Ascending aorta (tissue), 2 donors: ENCODE measurements around the gene CFAP20DC. TPM values are rescaled to one million over a fixed set of nuclear protein-coding genes. Genes with fewer than 3 reads are reported as not detected.
"Not testable (repeated sequence)": the region's sequence is repeated elsewhere in the genome, so short reads cannot be mapped to it uniquely, and the experiment has no call there.

Experiments used
- DNase-seq, 2 donors: peaks; one replicate each; pipeline ENCODE4 v3.0.0-alpha.2; 2019; ENCODE audit warnings: low spot score in 2 of 2
- H3K27ac ChIP-seq, 2 donors: fragments of 200-600 bp; sonication (generic); one replicate each; pipeline ENCODE4 v1.5.1; 2016 to 2017; ENCODE audit warnings: mild to moderate bottlenecking in 1 of 2
- H3K27me3 ChIP-seq: fragments of 200-600 bp; sonication (generic); one replicate; pipeline ENCODE4 v1.5.1; 2017
- H3K36me3 ChIP-seq, 2 donors: fragments of 200-600 bp; sonication (generic); one replicate each; pipeline ENCODE4 v1.5.1; 2016
- H3K4me1 ChIP-seq, 2 donors: fragments of 200-600 bp; sonication (generic); one replicate each; pipeline ENCODE4 v1.5.1; 2016 to 2017; ENCODE audit warnings: mild to moderate bottlenecking in 1 of 2
- H3K4me3 ChIP-seq, 2 donors: fragments of 200-600 bp; sonication (generic); one replicate each; pipeline ENCODE4 v1.5.1; 2016 to 2017; ENCODE audit warnings: mild to moderate bottlenecking in 1 of 2
- H3K9me3 ChIP-seq, 2 donors: fragments of 200-600 bp; sonication (generic); one replicate each; pipeline ENCODE4 v1.5.1; 2016
- intact Hi-C: fragments of 100-400 bp; cut with DNase I; formaldehyde crosslinking; loops from one replicate; pipeline ENCODE4 v1.15.1; 2023
- total RNA-seq: library from RNA; depleted of rRNA; stranded (reverse); fragments of >200 nt; gene quantifications from one replicate; pipeline ENCODE4 v1.1.0, GENCODE V29; 2016
- TF ChIP-seq, protein P1 (sequence below), 3 experiments: fragments of 200-600 bp in 2 of 3; fragments of 450-650 bp in 1 of 3; sonication (generic) in 2 of 3; IDR thresholded peaks; one replicate each; pipeline ENCODE4 v1.5.1; 2016 to 2019; ENCODE audit warnings: antibody characterized with exemption in 3 of 3, mild to moderate bottlenecking in 1 of 3, moderate library complexity in 1 of 3

CFAP20DC gene
- total RNA-seq, 1 donor from 2014 or later = not detected

DNA sequence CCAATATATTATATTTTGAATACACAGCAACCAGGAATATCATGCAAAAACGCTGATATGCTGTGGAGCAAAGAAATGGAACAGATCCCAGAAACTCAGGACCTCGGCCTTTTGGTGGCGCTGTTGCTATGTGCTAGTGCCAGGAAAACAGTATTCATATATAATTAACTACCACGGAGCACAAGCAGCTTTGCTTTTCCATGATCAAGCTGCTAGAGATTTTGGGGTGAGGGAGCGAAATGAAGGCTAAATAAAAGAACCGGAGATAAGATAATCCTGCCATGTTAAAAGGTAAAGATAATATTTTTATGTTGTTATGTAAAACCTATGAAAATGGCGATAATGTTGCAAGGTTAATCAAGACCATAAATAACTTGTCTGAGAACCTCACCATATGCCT lies 225.5 kb downstream of the CFAP20DC start:
- no peaks in the 10 kb centered on the region for H3K27me3 ChIP-seq
- no peaks in the 10 kb centered on the region for H3K36me3 ChIP-seq
- intact Hi-C loops = no loop called here
- DNase-seq = no peak
- TF ChIP-seq, protein P1, sequence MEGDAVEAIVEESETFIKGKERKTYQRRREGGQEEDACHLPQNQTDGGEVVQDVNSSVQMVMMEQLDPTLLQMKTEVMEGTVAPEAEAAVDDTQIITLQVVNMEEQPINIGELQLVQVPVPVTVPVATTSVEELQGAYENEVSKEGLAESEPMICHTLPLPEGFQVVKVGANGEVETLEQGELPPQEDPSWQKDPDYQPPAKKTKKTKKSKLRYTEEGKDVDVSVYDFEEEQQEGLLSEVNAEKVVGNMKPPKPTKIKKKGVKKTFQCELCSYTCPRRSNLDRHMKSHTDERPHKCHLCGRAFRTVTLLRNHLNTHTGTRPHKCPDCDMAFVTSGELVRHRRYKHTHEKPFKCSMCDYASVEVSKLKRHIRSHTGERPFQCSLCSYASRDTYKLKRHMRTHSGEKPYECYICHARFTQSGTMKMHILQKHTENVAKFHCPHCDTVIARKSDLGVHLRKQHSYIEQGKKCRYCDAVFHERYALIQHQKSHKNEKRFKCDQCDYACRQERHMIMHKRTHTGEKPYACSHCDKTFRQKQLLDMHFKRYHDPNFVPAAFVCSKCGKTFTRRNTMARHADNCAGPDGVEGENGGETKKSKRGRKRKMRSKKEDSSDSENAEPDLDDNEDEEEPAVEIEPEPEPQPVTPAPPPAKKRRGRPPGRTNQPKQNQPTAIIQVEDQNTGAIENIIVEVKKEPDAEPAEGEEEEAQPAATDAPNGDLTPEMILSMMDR (IDR thresholded peaks at IDR 0.05) = peak in 1 of 3 experiments; percentile 5
- no peak overlapping the region for H3K27ac ChIP-seq
- H3K4me3 ChIP-seq = no peak overlapping the region
- no peaks in the 10 kb centered on the region for H3K9me3 ChIP-seq
- H3K4me1 ChIP-seq = no peaks in the 10 kb centered on the region

DNA sequence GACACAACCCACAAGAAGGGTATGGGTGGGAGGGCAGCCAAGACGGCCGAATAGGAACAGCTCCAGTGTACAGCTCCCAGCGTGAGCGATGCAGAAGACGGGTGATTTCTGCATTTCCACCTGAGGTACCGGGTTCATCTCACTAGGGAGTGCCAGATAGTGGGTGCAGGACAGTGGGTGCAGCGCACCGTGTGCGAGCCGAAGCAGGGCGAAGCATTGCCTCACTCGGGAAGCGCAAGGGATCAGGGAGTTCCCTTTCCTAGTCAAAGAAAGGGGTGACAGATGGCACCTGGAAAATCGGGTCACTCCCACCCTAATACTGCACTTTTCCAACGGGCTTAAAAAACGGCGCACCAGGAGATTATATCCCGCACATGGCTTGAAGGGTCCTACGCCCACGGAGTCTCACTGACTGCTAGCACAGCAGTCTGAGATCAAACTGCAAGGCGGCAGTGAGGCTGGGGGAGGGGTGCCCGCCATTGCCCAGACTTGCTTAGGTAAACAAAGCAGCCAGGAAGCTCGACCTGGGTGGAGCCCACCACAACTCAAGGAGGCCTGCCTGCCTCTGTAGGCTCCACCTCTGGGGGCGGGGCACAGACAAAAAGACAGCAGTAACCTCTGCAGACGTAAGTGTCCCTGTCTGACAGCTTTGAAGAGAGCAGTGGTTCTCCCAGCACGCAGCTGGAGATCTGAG lies 243.1 kb downstream of the CFAP20DC start:
- H3K9me3 ChIP-seq, H3K27me3 ChIP-seq, H3K4me1 ChIP-seq, H3K4me3 ChIP-seq, H3K27ac ChIP-seq, H3K36me3 ChIP-seq, intact Hi-C loops, DNase-seq: not testable (repeated sequence)

DNA sequence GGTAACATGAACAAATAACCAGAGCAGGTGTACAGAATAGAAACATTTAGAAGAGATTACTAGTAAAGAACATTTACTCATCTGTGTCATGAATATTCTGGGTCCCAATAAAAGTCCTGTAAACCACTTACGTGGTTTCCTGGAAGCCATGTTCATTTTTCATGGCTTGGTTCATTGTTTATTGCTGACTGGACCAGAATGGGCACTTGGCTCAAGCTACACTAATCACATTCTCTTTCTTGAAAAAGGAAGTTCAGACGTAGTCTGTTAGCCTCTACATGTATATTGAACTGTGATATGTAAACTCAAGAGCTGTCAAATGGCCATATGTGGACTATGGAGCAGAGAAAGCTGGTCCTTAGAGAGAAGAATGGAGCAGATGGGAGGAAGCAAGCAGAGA lies 244.9 kb downstream of the CFAP20DC start:
- no peaks in the 10 kb centered on the region for H3K4me1 ChIP-seq
- no peak overlapping the region for H3K27ac ChIP-seq
- H3K27me3 ChIP-seq = no peaks in the 10 kb centered on the region
- H3K36me3 ChIP-seq = no peaks in the 10 kb centered on the region
- H3K4me3 ChIP-seq = no peak overlapping the region
- TF ChIP-seq, protein P1 (IDR thresholded peaks at IDR 0.05) = no peak
- no peaks in the 10 kb centered on the region for H3K9me3 ChIP-seq
- intact Hi-C loops = no loop called here
- no peak for DNase-seq

DNA sequence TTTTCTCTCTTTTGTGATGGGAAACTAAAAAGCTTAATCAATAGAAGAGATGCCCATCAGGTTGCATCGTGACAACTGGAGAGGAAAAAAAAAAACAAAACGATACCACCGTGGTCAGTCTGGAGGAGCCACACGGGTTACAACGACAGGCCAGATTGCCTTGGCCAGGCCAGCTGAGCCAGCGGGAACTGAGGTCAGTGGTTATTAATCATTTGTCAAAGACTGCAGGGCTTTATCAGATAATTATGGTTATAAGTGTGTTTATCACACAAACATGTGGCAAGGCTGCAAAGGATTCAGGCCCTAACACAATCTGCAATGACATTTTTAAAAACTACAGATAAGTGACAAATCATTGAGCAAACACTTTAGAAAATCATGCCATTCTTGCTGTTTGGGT lies 248.3 kb downstream of the CFAP20DC start:
- Histone ChIP-seq H3K4me1 (no peaks in the 10 kb centered on the region), H3K27ac (no peak overlapping the region), H3K27me3 (no peaks in the 10 kb centered on the region), H3K9me3 (no peaks in the 10 kb centered on the region), H3K36me3 (no peaks in the 10 kb centered on the region), H3K4me3 (no peak overlapping the region)
- no peak for DNase-seq
- intact Hi-C loops = no loop called here
- TF ChIP-seq, protein P1 (IDR thresholded peaks at IDR 0.05) = no peak

DNA sequence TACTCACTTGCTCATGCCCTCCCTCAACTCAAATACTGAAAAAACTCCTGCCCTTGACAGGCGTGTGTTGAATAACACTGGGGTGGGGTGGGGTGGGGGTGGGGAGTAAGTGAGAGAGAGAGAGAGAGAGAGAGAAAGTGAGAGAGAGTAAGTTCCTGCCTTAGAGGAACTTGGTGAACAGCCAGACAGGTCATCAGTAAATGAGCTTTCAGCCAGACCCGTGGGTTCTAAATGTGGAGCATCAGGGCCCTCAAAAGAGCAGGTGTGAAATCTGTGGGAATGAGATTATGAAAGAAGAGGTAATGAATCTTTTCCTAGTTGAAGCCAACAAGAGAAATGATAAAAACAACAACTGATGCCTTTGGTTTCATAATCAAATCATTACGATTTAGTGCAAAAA lies 248.9 kb downstream of the CFAP20DC start:
- TF ChIP-seq, protein P1 (IDR thresholded peaks at IDR 0.05) = no peak
- intact Hi-C loops = no loop called here
- Histone ChIP-seq H3K36me3 (no peaks in the 10 kb centered on the region), H3K27ac (no peak overlapping the region), H3K4me1 (no peaks in the 10 kb centered on the region), H3K9me3 (no peaks in the 10 kb centered on the region), H3K27me3 (no peaks in the 10 kb centered on the region), H3K4me3 (no peak overlapping the region)
- DNase-seq = no peak

DNA sequence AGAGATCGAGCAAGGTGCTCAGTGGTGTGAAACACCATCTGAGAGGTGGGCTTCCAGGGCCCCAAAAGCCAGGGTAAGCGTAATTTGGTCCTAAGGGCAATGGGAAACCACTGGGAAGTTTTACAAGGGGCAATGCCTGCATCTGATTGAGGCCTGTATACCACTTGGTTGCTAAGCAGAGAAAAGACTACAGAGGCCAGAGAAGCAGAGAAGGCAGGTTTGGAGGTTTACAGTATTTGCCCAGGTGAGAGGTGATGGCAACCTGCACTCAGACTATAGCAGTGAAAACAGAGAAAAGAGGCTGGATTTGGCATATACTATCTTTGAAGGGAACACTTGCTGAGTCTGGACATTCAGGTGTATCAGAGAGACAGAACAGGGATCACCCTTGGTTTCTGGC lies 249.8 kb downstream of the CFAP20DC start:
- no peaks in the 10 kb centered on the region for H3K9me3 ChIP-seq
- H3K4me1 ChIP-seq = no peaks in the 10 kb centered on the region
- intact Hi-C loops = no loop called here
- TF ChIP-seq, protein P1 (IDR thresholded peaks at IDR 0.05) = no peak
- no peaks in the 10 kb centered on the region for H3K27me3 ChIP-seq
- no peak overlapping the region for H3K4me3 ChIP-seq
- no peak for DNase-seq
- no peaks in the 10 kb centered on the region for H3K36me3 ChIP-seq
- H3K27ac ChIP-seq = no peak overlapping the region
